Right lung (tissue), 5 donors: ENCODE data around the gene FBXO5. TPM values are rescaled to one million over a fixed set of nuclear protein-coding genes. Genes with fewer than 3 reads are reported as not detected.

ENCODE experiments used
- DNase-seq, 2 donors: peaks; one replicate each; pipeline ENCODE4 v3.0.0-alpha.2; 2013
- polyA plus RNA-seq, 5 donors: library from polyadenylated mRNA; unstranded; fragments of 120-200 nt; gene quantifications; one replicate each; pipeline versions ENCODE4 v1.2.1 to v1.2.3, GENCODE V29; 2013; ENCODE audit warnings: inconsistent platforms in 1 of 5, low replicate concordance in 1 of 5; ENCODE audit not compliant: insufficient read length in 5 of 5, insufficient read depth in 1 of 5

The FBXO5 gene
- polyA plus RNA-seq, 5 donors: 20.3 to 46.2 (median 28.6) TPM

- peak in 1 of 2 donors; percentile 16 for DNase-seq
These were observed 29.9 kb downstream of the FBXO5 start for GRCh38 chr6:152952866-152953509.

GRCh38 chr6:152952045-152952444 lies 30.8 kb downstream of the FBXO5 start:
- DNase-seq: no peak

- no peak for DNase-seq
These were observed 32.6 kb downstream of the FBXO5 start for GRCh38 chr6:152950240-152950639.

GRCh38 chr6:152948150-152948768 lies 34.6 kb downstream of the FBXO5 start:
- DNase-seq: peak; percentile 15 to 36

- no peak for DNase-seq
These were observed 35.8 kb downstream of the FBXO5 start for GRCh38 chr6:152946995-152947394.

GRCh38 chr6:152946484-152946883 lies 36.4 kb downstream of the FBXO5 start:
- DNase-seq: no peak

GRCh38 chr6:152943260-152943897 lies 39.5 kb downstream of the FBXO5 start:
- DNase-seq: no peak

GRCh38 chr6:152942319-152942869 lies 40.4 kb downstream of the FBXO5 start:
- no peak for DNase-seq

- no peak for DNase-seq
These were observed 41.1 kb downstream of the FBXO5 start for GRCh38 chr6:152941746-152942145.

GRCh38 chr6:152932865-152933264 lies 50.0 kb downstream of the FBXO5 start:
- no peak for DNase-seq

- DNase-seq: no peak
These were observed 60.1 kb downstream of the FBXO5 start for GRCh38 chr6:152922706-152923105.

Other genes starting within 250 kb of the FBXO5 start
- 1 to 10 TPM; 3.2 to 4.2 (median 3.5) TPM for gene VIP, start 232.2 kb downstream of the FBXO5 start, polyA plus RNA-seq
- 10 to 100 TPM; 14.7 to 28.0 (median 23.2) TPM for gene MTRF1L, start 19.7 kb upstream of the FBXO5 start, polyA plus RNA-seq
- 1 to 10 TPM; 1.7 to 3.6 (median 2.5) TPM for gene RGS17, start 148.2 kb upstream of the FBXO5 start, polyA plus RNA-seq